ENCODE results near the gene ZIC1. TPM values are rescaled to one million over a fixed set of nuclear protein-coding genes. Genes with fewer than 3 reads are reported as not detected.

The ZIC1 gene
- total RNA-seq: not detected

DNA sequence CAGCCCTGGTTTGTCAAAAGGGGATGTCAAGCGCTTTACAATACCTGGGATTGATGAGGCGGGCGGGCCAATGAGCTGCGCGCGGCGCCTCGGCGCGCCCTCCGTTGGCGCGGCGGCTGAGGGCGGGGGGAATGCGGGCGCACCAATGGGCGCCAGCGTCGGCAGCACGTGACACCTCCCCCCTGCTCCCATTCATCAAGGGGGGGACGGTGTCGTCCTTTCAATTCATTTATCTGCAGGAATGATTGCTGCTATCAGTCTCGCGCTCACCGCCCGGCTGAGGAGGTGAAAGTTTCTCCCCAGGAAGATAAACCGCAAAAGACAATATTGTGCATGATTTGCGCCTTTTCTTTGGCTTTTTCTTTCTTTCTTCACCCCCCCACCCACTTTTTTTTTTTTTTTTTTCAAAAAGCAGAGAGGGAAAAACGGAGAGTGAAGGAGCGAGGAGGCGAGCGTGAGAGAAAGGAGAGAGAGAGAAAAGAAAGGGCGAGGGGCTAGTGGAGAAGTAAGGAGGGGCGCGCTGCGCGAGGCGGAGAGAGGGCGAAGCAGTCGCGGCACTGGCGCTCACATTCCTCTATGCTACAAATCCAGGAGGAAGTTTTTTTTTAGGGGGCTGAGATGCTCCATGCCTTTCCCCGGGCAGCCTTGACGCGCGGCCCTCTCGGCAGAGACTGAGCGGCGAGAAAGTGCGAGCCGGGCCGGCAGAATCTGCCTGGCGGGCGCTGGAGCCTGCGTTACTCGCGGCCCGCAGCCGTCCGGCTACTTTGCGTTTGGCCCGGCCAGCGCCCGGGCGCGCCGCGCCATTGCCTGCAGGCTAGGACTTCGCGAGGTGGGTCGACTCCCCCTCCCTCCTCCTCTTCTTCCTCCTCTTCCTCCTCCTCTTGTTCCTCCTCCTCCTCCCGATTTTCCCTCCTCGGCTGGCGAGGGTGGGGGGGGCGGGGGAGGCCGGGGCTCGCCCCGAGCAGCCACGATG, at the start of gene ZIC1:
TSS of gene ZIC1 (plus strand) at position 223 of the 973 bp plus-strand sequence. CDS start at position 971, 748 bp downstream.
- H3K4me1 ChIP-seq: peaks cover 37 to 86% (median 60%) of the 10 kb centered on the region in 4 donors
- H3K36me3 ChIP-seq: no peaks in the 10 kb centered on the region
- no peak within 1 kb of the TSS for H3K27ac ChIP-seq (replicated peaks in 1 of 4)
- H3K27me3 ChIP-seq: peaks cover 9 to 100% (median 98%) of the 10 kb centered on the region in 4 donors
- TF ChIP-seq, protein P1, sequence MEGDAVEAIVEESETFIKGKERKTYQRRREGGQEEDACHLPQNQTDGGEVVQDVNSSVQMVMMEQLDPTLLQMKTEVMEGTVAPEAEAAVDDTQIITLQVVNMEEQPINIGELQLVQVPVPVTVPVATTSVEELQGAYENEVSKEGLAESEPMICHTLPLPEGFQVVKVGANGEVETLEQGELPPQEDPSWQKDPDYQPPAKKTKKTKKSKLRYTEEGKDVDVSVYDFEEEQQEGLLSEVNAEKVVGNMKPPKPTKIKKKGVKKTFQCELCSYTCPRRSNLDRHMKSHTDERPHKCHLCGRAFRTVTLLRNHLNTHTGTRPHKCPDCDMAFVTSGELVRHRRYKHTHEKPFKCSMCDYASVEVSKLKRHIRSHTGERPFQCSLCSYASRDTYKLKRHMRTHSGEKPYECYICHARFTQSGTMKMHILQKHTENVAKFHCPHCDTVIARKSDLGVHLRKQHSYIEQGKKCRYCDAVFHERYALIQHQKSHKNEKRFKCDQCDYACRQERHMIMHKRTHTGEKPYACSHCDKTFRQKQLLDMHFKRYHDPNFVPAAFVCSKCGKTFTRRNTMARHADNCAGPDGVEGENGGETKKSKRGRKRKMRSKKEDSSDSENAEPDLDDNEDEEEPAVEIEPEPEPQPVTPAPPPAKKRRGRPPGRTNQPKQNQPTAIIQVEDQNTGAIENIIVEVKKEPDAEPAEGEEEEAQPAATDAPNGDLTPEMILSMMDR (IDR thresholded peaks at IDR 0.05): no peak
- TF ChIP-seq POLR2AphosphoS5 (IDR thresholded peaks at IDR 0.05) (no peak), EP300 (IDR thresholded peaks at IDR 0.05) (no peak), POLR2A (IDR thresholded peaks at IDR 0.05; ENCODE audit: low read depth) (no peak)
- peak within 1 kb of the TSS; percentile 29 to 47 (median 38) for H3K4me3 ChIP-seq
- WGBS: 10% methylated on average over 78 of the region's 80 CpGs
- intact Hi-C loops (cut with DNase I): loop anchor here (5.0 kb wide), 1 partner anchor 32 kb away; no protein-coding TSS in a partner anchor
- no peak for DNase-seq (ENCODE audit: extremely low spot score)
- H3K9me3 ChIP-seq: peaks cover 0 to 8% (median 0%) of the 10 kb centered on the region in 4 donors

DNA sequence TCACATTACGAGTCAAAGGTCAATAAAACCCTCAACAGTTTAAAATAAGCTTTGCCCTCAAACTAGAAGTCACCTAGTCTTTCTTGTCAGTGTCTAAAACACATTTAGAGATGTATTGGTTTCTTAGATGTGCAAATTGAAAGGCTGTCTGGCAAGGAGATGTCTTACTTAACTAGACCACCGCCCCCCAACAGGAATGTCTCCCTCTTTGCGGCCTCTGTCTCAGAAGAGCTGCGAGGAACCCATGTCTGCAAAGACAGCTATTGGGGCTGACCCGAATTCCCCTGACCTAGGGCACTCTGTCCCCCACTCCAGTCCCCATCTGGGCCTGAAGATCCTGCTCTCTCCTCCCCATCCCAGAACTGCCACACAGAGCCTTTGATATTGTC, 49.1 kb upstream of the ZIC1 start:
- WGBS: 37% methylated on average over 5 of the region's 5 CpGs
- peak; percentile 68 for DNase-seq (ENCODE audit: extremely low spot score)
- Histone ChIP-seq H3K4me1 (peaks cover 0 to 7% (median 4%) of the 10 kb centered on the region in 4 donors), H3K27me3 (peaks cover 4 to 94% (median 64%) of the 10 kb centered on the region in 4 donors), H3K27ac (replicated peaks in 1 of 4) (no peak overlapping the region), H3K4me3 (no peak overlapping the region), H3K9me3 (peaks cover 0 to 5% (median 0%) of the 10 kb centered on the region in 4 donors), H3K36me3 (no peaks in the 10 kb centered on the region)
- TF ChIP-seq, protein P1 (IDR thresholded peaks at IDR 0.05): no peak
- no peak for TF ChIP-seq EP300 (IDR thresholded peaks at IDR 0.05)
- TF ChIP-seq POLR2AphosphoS5 (IDR thresholded peaks at IDR 0.05): no peak
- no peak for TF ChIP-seq POLR2A (IDR thresholded peaks at IDR 0.05; ENCODE audit: low read depth)
- intact Hi-C loops (cut with DNase I): no loop called here

DNA sequence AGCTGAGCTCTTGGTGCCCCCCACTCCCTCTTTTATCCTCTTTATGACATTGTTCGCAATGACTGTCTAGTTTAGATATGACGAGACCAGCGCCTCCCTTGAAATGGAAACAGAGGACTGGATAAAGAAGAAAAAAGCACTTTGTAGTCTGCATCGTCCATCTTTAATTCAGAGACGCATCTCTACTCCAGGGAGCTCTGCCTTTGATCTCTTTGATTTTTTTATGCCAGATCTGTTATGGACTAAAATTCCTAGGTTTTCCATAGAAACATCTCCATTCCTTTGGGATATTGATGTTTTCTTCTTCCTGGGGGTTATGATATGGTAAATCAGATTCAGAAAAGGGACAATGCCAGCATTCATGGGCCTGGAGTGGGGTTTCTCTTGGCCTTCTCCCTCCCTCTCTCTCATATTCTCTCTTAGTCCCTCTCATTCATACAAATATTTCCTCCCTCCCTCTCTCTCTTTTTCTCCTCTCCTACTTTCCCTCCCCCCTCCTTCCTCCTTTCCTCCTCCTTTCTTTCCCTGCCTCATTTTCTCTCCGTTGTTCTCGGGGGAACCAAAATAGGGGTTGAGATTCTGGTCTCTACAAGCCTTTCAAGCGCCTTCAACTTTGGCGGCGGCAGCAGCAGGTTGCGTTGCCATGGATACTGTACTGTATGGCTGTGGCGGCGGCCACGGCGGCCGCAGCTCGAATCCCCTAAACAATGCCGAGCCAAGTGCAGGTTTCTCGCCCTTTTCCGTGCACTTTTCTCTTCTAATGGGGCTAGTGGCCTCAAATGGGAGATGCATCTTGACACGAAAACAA, 48.3 kb upstream of the ZIC1 start:
- peaks cover 0 to 5% (median 0%) of the 10 kb centered on the region in 4 donors for H3K9me3 ChIP-seq
- no peak overlapping the region for H3K4me3 ChIP-seq
- H3K27ac ChIP-seq (replicated peaks in 1 of 4): no peak overlapping the region
- peaks cover 0 to 6% (median 4%) of the 10 kb centered on the region in 4 donors for H3K4me1 ChIP-seq
- peak; percentile 57 for DNase-seq (ENCODE audit: extremely low spot score)
- H3K27me3 ChIP-seq: peaks cover 4 to 94% (median 61%) of the 10 kb centered on the region in 4 donors
- no peaks in the 10 kb centered on the region for H3K36me3 ChIP-seq
- TF ChIP-seq POLR2A (IDR thresholded peaks at IDR 0.05; ENCODE audit: low read depth) (no peak), POLR2AphosphoS5 (IDR thresholded peaks at IDR 0.05) (no peak), EP300 (IDR thresholded peaks at IDR 0.05) (no peak)
- TF ChIP-seq, protein P1 (IDR thresholded peaks at IDR 0.05): no peak
- intact Hi-C loops (cut with DNase I): no loop called here
- 13% methylated on average over 21 of the region's 21 CpGs for WGBS

DNA sequence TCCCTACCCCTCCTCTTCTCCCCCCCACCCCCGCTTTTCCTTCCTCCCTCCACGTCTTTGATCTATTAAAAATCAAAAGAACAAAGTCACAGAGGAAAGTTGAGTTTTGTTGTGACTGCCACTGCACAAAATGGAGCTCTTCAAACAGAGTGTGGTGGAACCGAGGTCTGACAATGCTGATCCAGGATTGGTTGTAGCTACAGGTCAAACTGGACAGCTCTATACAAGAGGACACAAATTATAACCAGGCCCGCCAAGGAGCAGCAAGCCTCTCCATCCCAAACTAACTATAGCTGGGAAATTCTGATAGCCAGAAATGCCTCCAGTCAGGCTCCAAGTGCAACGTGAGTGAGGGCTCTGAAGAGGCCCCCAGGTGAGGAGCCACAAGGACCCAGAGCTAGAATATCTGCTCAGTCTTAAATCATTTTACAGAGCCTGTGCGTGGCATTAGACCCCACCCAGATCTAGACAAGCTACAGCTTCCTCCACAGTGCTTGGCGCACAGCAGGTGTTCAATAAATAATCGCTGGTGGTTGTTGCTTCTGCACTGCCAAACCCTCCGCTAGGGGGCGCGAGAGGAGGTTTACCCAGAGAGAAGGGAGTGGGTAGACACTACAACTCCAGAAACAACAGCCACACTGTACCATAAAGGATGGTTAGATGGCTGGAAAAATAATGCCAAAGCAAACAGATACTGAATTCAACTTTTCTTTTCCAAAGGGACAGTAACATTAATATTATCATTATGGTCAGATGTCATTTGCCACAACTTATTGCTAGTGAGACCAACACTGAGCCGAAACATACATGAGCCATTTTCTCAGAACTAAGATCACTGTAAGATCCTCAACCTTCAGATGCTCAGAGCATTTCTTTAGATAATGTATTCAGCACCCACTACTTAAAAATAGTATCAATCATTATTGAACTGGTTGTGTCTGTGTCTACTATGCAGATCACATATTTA, 47.4 kb upstream of the ZIC1 start:
- WGBS: 17% methylated on average over 11 of the region's 12 CpGs
- Histone ChIP-seq H3K9me3 (peaks cover 0 to 5% (median 0%) of the 10 kb centered on the region in 4 donors), H3K4me1 (peaks cover 0 to 6% (median 4%) of the 10 kb centered on the region in 4 donors), H3K36me3 (no peaks in the 10 kb centered on the region), H3K4me3 (no peak overlapping the region), H3K27me3 (peaks cover 4 to 90% (median 53%) of the 10 kb centered on the region in 4 donors), H3K27ac (replicated peaks in 1 of 4) (no peak overlapping the region)
- peak; percentile 75 for DNase-seq (ENCODE audit: extremely low spot score)
- TF ChIP-seq POLR2AphosphoS5 (IDR thresholded peaks at IDR 0.05): no peak
- TF ChIP-seq POLR2A (IDR thresholded peaks at IDR 0.05; ENCODE audit: low read depth): no peak
- no peak for TF ChIP-seq EP300 (IDR thresholded peaks at IDR 0.05)
- TF ChIP-seq, protein P1 (IDR thresholded peaks at IDR 0.05): peak in 2 of 3 experiments; percentile 25 to 44
- intact Hi-C loops (cut with DNase I): no loop called here
